GM21447 (cell line): ENCODE results near the gene EVI5.
"Not testable (repeated sequence)": the region's sequence is repeated elsewhere in the genome, so short reads cannot be mapped to it uniquely, and the experiment has no call there.

Source experiments
- ATAC-seq: cut with Tn5 transposase; IDR thresholded peaks from one replicate; pipeline ENCODE4 v1.9.1; 2021; ENCODE audit not compliant: unreplicated experiment

The EVI5 gene

DNA sequence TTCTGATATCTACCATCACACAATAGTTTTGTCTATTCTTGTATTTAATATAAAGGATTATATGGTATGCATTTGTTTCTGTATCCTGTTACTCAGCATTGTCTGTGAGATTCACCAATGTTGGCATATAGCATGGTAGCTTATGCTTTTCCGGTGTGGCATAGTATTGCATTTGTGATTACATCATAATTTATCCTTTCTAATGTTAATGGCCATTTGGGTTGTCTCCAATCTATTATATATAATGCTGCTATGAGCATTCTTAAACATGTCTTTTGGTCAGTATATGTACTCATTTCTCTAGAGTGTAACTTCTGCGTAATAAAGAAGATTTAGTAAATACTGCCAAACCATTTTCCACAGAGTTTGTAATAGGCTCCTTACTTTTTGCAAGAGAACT, 257.2 kb downstream of the EVI5 start:
- no peak for ATAC-seq

DNA sequence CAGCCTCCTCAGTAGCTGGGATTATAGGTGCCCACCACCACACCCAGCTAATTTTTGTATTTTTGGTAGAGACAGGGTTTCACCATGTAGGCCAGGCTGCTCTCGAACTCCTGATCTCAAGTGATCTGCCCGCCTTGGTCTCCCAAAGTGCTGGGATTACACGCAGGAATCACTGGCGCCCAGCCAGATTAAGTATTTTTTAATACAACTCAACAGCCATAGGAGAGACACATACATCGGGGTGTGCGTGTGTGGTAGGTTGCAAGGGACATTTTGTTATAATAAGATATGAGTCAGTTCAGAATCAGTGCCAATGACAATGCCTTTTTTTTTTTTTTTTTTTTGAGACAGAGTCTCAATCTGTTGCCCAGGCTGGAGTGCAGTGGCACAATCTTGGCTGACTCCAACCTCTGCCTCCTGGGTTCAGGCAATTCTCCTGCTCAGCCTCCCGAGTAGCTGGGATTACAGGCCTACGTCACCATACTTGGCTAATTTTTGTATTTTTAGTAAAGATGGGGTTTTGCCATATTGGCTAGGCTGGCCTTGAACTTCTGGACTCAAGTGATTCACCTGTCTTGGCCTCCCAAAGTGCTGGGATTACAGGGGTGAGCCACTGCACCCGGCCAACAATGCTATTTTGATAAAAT, 259.8 kb downstream of the EVI5 start:
- ATAC-seq, result not testable (repeated sequence)

DNA sequence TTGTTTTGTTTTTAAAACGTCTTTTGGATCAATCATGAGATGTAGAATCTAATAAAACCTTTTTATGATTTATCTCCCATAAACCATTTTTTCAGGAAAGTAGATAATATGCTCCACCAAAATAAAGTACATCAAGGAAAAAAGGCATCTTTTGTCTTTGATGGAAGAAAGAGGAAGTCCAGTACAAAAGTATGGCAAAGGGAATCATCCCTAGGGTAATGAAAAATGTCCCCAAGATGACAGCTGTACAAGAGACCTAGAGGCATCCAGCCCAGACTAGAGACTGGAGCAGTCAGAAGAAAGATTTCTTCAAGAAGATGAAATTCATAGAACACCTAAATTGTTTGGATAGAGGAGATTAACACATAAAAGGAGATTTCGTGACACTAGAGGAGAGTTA, 265.9 kb downstream of the EVI5 start:
- no peak for ATAC-seq

DNA sequence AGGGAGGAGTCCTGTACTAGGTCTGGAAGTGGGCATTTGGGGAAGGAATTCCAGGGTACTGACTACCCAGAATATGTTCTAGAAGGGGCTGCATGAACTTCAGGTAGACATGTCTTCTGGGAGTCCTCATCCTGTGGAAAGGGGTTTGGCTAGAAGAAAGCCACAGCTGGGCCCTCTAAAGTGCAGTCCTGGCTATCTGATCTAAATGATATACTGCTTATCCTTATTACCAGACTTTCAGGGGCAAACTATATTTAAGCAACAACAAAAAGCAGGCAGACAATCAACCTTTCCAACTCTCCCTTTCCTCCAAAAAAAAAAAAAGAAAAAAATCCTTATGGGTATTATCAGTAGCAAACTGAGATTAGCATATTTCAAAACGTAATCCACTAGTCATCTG, 268.3 kb downstream of the EVI5 start:
- ATAC-seq, result no peak

DNA sequence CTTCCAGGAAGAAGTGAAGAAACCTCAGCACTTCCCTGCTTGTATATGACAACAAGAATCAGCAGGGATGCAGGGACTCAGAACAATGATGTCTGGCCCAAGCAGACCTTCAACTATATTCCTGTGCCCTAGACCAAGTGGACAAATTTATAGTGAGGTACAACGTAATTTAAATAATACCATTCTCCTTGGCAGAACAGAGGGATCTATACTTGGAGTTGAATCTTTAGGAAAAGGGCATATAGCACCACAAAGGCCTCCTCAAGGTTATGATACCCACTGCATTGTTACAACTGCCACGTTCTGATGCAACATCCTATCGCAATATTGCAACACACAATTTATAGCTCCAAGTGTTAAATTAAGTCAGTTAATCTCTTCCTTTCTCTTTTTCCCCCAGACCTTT, 269.1 kb downstream of the EVI5 start:
- ATAC-seq, result no peak

DNA sequence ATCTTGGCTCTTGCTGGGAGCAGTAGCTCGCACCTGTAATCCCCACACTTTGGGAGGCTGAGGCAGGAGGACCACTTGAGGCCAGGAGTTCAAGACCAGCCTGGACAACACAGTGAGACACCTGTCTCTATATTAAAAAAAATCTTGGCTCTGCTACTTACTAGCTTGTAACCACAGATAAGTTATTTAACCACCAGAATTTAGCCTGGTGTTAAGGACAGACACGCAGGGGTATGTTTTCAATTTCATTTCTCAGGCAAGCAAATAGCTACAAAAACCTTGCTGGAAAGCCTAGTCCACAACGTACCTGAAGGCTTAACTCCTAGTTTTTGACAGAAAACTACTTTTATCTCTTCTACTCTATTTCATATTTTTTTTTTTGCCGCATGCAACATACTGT, 273.4 kb downstream of the EVI5 start:
- ATAC-seq, result peak; percentile 74

DNA sequence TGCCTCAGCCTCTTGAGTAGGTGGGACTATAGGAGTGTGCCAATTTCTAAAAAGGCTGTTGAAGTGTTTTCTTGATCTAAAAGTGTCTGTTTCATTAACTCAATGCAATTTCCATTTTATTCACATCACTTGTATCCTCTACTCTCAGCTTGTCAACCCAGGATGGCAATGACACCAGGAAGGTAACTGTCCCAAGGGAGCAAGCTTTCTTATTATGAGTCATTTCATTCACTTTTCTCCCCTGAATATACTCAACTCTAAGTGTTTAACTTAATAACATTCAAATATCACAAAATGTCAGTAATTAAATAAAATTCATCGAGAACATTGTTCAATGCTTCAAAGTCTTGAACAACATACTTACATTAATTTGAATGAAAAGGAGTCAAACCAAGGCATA, 275.3 kb downstream of the EVI5 start:
- no peak for ATAC-seq

DNA sequence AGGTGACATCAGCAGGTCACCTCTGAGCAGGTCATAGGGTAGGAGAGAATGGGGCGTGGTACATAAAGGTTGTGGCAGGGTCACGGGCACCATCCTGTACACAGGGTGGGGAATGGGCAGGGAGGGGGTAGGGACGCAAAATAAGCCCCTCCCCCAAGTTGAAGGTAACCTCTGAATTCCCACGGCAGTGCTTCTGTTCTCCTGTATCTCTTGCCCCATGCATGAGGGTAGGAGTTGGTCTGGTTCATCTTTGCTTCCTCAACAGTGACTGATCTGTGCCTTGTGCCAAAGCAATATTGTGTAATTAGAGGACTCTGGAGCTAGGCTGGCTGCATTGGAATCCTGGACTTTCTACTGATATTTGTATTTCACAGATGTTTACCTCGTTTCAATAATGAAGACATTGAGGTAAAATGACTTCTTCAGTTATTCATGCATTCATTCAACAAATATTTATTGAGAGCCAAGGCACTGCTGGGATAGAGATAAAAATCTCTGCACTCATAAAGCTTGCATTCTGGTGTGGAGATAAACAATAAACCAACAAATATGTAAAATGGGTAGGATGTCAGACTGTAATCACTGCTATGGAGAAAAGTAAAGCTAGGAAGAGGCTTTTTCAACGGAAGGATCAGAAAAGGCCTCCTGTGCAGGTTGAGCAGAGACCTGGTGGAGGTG, 279.8 kb downstream of the EVI5 start:
- ATAC-seq, result no peak

DNA sequence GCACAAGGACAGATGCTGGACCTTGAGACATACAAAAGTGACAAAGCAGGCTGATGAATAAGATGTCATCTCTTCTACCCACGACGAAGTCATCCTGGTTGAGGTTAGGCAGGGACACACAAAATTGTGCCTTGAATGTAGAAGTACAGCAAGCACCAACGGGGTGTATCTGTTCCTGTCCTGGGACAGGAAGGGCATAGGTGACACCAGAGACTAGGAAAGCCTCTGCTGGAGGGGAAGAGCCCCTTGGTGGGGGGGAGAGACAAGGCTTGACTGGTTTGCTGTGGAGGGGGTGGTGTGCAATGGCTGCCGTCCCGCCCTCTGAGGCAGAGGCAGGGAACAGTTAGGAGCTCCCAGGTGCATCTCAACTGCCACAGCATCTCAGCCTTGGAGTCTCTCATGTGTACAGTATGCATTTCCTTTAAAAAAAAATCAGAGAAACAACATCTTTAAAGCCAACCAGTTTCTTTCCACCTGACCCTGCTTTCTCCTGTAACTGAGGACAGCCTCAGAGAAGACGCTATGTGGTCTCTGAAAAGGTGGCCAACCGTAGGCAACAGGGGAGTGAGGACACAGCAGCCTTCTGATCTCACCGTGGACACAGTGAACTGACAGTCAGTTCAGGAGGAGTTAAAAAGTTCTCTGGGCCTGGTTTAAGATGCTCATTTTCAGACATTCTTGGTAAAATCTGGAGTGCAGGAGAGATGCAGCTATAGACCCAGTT, 280.5 kb downstream of the EVI5 start:
- ATAC-seq, result no peak

DNA sequence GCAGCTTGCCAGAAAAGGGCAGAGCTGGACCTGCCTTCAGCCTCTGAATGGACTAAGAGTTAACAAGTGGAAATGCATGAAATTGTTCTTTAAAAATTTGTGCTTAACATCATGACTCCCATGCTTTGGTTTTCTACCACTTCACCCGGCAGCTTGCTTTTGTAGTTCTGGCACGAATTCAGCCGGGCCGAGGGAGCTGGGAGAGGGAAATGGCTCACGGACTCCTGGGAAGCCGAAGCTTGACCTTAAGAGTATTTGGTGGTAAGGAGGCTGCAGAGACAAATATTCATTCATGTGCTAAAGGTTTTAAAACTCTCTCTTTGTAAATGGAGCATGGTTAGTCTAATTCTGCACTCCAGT, 281.0 kb downstream of the EVI5 start:
- ATAC-seq, result no peak

DNA sequence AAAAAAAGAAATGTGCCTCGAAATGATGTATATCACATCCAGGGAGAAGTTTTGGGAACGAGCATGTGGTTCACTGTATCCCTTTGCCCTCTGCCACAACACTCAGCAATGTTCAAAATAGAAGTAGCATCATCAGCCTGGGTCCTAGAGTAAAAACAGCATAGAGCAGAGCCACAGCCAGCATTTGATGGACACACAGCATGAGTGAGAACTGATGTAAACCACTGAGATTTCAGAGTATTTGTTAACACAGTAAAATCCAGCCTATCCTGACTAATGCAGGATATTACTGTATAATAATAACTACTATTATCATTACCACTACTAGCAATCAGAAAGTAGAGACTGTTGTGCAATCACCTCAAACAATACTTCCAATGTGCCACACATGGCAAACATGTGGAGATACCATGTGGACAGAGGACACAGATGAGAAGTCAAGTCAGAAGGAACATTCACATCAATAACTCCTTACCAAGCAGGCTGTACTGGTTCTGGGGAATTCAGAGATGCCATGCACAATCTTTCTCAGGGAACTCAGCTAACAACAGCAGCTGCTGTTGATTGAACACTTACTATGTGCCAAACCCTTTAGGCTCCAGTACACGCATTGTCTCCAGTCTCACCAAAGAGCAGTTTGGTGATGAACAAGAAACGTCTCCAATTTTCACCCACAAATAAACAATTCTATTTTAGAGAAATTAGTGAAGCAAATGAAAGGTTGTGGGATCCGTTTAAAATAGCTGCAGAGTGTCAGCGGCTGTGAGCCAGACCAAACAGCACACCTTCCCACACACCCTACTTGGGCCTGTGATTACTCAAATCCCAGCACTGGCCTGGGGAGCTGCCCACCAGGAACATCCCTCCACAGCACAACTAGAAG, 281.6 kb downstream of the EVI5 start:
- ATAC-seq, result no peak

DNA sequence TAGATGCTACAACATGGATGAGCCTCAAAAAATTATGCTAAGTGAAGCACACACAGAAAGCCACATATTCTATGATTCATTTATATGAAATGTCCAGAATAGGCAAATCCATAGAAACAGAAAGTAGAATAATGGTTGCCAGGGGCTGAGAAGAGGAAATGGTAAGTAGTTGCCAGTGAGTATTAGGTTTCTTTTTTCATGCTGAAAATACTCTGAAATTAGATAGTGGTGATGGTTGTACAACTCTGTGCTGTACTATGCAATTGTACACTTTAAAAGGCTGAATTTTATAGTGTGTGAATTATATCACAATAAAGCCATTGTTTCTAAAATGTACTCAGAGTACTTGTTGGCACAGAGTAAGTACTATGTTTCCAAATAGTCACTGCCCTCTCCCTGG, 282.7 kb downstream of the EVI5 start:
- ATAC-seq, result peak; percentile 70

DNA sequence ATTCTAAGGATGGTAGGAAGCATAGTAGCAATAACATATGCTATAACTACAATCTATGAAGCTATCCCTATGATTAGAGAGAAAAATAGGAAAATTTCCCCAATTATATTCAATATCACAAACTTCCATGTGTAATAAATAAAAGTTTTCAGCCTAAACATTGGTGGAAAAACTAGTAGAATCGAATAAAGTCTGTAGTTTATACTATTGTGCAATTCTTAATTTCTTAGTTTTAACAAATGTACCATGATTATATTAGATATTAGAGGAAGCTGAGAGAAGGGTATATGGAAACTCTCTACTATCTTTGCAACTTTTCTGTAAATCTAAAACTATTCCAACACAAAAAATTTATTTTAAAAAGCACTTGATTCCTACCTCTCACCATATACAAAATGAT, 284.4 kb downstream of the EVI5 start:
- no peak for ATAC-seq

DNA sequence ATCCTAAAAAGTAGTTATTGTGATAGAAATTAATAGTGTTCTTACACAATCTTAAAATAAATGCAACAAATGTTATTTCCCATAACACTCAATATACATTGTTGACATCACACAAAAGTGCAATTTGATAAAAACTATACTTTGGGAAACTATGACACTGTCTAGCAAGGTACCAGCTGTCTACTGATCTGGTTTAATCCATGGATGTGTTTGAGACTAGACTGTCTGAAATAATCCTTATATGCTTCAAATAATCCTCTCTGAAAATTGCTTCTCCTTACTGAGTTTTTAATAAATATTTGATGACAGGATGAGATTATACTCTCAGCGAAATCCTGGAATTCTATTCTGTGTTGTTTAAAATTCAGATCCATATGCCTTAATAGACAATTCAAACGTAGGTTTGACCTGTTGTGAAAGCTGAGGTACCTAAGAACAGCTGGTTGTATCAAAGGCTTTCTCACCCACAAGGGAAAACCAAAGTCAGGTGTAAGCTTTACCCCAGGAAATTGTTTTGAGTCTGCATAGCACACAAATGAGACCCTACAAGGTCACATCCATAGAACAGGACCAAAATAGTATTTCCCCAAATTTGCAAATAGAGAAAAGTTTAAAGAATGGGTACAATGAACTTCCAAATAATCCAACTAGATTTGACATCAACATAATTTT, 289.4 kb downstream of the EVI5 start:
- peak; percentile 50 for ATAC-seq

DNA sequence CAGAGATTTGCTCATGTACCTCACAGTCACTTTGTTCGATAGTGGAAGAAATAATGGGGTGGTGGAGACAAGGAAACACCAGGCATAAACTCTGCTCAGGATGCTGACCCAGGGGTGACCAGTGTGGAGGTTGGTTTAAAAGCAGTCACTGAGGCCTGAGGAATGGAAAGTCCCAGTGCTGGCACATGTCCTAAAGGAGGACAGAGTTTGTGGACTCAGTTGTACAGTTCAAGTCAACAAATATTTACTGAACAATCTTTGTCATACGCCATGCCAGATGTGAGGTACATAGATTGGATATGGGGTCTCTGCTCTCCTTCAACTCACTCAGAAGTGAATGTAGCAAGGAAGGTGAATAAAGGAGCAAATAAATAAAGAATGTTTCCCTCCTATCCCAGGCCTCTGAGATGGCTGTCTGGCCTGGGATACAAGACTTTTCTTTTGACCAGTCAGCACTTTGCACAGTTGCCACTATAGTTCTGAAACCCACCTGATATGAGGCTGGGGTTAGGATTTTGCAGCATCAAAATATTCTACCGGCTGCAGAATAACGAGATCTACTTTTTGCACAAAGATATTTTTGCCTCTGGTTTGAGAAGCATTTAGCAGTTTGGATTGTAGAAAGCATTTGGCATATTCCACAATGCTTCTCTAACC, 290.3 kb downstream of the EVI5 start:
- no peak for ATAC-seq

DNA sequence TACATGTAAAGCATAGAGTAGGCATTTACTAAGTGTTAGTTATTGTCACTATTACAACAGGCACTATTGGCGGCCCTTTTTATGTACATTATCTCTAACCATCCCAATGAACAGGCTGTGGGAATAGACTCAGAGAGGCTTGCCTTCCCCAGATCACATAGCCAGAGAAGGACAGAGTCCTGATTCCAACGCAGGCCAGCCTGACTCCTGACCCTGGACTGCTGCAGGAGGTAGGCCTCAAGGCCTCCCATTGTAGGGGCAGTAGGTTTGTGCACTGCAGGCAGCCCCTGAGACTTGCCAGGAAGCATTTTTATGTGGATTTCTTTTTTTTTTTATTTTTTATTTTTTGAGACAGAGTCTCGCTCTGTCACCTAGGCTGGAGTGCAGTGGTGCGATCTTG, 291.8 kb downstream of the EVI5 start:
- ATAC-seq, result no peak

DNA sequence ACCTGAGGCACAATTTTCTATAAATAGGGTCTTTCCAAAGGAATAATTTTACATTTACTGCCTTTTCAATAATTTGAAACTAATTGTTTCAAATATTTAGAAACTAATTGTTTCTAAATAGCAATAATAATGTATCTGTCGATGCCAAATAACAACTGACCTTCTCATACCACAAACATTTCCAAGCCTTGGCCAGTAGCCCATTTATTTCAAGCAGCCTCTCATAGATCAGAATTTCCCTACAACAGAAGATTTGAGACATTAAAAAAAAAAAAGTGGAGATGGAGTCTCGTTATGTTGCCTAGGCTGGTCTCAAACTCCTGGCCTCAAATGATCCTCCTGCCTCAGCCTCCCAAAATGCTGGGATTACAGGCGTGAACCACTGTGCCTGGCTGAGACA, 296.1 kb downstream of the EVI5 start:
- ATAC-seq, result no peak

DNA sequence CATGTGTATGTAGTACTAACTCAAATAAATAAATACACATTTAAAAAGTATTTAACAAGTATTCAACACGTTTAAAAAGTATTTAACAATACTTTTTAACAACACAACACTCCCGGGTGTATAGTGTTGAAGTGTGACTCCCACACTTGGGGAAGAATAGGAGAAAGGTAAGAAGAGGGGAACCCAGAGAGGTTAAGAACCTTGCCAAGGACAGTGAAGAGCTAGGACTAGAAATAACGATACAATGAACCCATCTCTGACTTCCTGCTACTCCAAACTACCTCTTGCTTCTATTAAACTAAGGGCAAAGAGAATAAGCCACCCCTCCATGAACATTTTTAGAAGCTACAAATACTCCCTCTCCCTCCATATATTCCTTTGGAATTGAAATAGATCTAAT, 296.5 kb downstream of the EVI5 start:
- ATAC-seq, result no peak

DNA sequence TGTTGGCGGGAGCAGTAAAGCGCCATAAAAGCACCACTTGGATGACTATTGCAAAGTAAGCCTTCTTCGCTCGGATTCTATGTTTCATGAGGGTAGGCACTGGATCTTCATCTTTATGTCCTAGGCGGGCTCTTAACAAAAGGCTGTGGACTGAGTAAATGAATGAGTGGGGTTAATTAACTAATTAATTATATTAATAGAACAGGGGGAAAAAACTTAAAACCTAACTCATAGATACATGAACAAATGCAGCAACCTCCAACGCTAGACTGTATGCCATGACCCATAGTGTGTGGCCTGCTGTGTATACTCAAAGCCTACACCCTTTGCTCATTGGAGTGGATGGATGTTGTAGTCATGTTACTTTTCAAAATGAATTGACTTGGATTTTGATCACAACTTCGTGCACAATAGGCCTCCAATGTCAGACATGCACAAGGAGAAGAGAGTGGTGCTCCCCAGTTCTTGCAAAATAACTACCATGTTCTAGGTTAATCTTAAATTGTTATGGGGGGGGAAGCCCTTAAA, 297.8 kb downstream of the EVI5 start:
- ATAC-seq, result no peak
